ENCODE measurements around the gene SLC35B2. TPM values are rescaled to one million over a fixed set of nuclear protein-coding genes. Genes with fewer than 3 reads are reported as not detected.

Gene SLC35B2
- total and polyA plus RNA-seq, 9 of the 15 experiments (the other 6 are each of a cell fraction or from before 2014, with no cell fraction given): 14.5 to 59.1 (median 47.1) TPM

GRCh38 chr6:44229376-44230033 lies 27.8 kb downstream of the SLC35B2 start (continued):
- TF ChIP-seq E2F1 (CRISPR knock-in tag; IDR thresholded peaks at IDR 0.05) (no peak), ZNF780A (CRISPR knock-in tag; IDR thresholded peaks at IDR 0.05) (no peak), ZC3H4 (CRISPR knock-in tag; IDR thresholded peaks at IDR 0.05; ENCODE audit: borderline replicate concordance) (no peak), HOXB6 (CRISPR knock-in tag; IDR thresholded peaks at IDR 0.05; ENCODE audit: borderline replicate concordance) (no peak), ZNF121 (CRISPR knock-in tag; conservative IDR thresholded peaks at IDR 0.05) (no peak)

DNA sequence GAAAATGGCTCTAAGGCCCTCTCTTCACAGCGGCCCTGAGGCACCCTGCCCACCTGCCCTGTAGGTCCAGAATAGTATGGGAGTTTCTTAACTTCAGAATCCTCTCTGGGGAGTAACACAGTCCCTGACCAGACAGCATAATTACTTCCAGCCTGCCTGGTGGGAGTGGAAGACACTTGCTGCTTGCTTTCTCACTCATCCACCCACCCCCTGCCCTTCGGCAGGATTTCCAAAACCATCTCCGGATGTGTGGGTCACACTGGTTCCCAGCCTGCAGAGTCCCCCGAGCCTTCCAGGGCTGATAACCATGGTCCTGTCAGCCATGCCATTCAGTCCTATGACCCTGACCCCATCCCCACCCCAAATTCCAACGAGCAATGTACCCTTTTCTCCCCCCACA lies 28.5 kb downstream of the SLC35B2 start:
- no peaks in the 10 kb centered on the region for H3K27me3 ChIP-seq (ENCODE audit: control insufficient read depth in 2 of 2, insufficient read depth in 2 of 2, low read length in 2 of 2)
- H2AFZ ChIP-seq (ENCODE audit: low read depth, low read length): no peak overlapping the region
- ChIA-PET POLR2A (interaction anchor here (6.5 kb wide), 1 partner anchor 18 kb away, joined by 104 read pairs; the partner anchor contains the start of gene HSP90AB1), CTCF (ENCODE audit: low intra/inter-chr PET ratio) (no interaction called here)
- FAIRE-seq: no peak
- H4K20me1 ChIP-seq (replicated peaks; ENCODE audit: control insufficient read depth, insufficient read depth, low read length): peaks cover 3% of the 10 kb centered on the region; the same call in 1 of the 2 replicates
- H3K36me3 ChIP-seq (ENCODE audit: control insufficient read depth, insufficient read depth, low read length): peaks cover 69% of the 10 kb centered on the region
- no TSS peak for BruUV-seq (replicated peaks)
- no peak overlapping the region for H3K27ac ChIP-seq (ENCODE audit: extremely low read depth, low read depth, low read length)
- H3K9ac ChIP-seq (ENCODE audit: insufficient read depth in 1 of 2, low read depth in 2 of 2, low read length in 2 of 2): no peak overlapping the region; a peak in 1 of 4 replicates
- H3K79me2 ChIP-seq (ENCODE audit: control insufficient read depth, insufficient read depth, low read length): peaks cover 49% of the 10 kb centered on the region
- in situ Hi-C loops (cut with MboI): no loop called here
- TF ChIP-seq ZKSCAN3 (CRISPR knock-in tag; IDR thresholded peaks at IDR 0.05) (no peak), ZNF717 (CRISPR knock-in tag; IDR thresholded peaks at IDR 0.05) (no peak), SMC3 (conservative IDR thresholded peaks at IDR 0.05; ENCODE audit: insufficient read depth, low read depth, low read length) (no peak), FOXJ2 (tag; IDR thresholded peaks at IDR 0.05) (no peak), TRIM28 (IDR thresholded peaks at IDR 0.05) (no peak), KLF6 (CRISPR knock-in tag; IDR thresholded peaks at IDR 0.05; ENCODE audit: borderline replicate concordance) (no peak), ZNF561 (CRISPR knock-in tag; conservative IDR thresholded peaks at IDR 0.05) (no peak), RBM14 (IDR thresholded peaks at IDR 0.05; ENCODE audit: borderline replicate concordance, insufficient read depth, low read depth, low read length) (no peak), HMG20A (CRISPR knock-in tag; conservative IDR thresholded peaks at IDR 0.05) (no peak), HNRNPUL1 (IDR thresholded peaks at IDR 0.05; ENCODE audit: low read length) (no peak), XRCC3 (IDR thresholded peaks at IDR 0.05) (no peak), ZNF347 (CRISPR knock-in tag; IDR thresholded peaks at IDR 0.05; ENCODE audit: low read depth) (no peak)
- TF ChIP-seq, protein P1, sequence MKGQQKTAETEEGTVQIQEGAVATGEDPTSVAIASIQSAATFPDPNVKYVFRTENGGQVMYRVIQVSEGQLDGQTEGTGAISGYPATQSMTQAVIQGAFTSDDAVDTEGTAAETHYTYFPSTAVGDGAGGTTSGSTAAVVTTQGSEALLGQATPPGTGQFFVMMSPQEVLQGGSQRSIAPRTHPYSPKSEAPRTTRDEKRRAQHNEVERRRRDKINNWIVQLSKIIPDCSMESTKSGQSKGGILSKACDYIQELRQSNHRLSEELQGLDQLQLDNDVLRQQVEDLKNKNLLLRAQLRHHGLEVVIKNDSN (CRISPR knock-in tag; IDR thresholded peaks at IDR 0.05): no peak
- no peak overlapping the region for H3K4me2 ChIP-seq (ENCODE audit: insufficient read depth, low read length)
- peaks cover 6% of the 10 kb centered on the region for H3K9me1 ChIP-seq (ENCODE audit: control insufficient read depth, insufficient read depth, low read length)
- intact Hi-C loops (cut with micrococcal nuclease): loop anchor here (10.0 kb wide), 1 partner anchor 594 kb away; the partner anchor contains the start of gene MAD2L1BP
- H3K4me3 ChIP-seq: no peak overlapping the region
- DNase-seq (ENCODE audit: extremely low read depth in 1 of 4, low spot score in 3 of 4): no peak
- H3K4me1 ChIP-seq (replicated peaks in 1 of 2; ENCODE audit: control insufficient read depth in 2 of 2, insufficient read depth in 2 of 2, low read length in 2 of 2): peaks cover 40 to 64% of the 10 kb centered on the region in 2 experiments
- no peak for ATAC-seq
- no peaks in the 10 kb centered on the region for H3K9me3 ChIP-seq (replicated peaks; ENCODE audit: control insufficient read depth, insufficient read depth, low read depth, low read length)
- 75% methylated on average over 5 of the region's 5 CpGs for WGBS (ENCODE audit: insufficient coverage, low coverage, missing lambda C conversion rate)

All from K562 (cell line).